ENCODE data around the gene SMIM32.

SMIM32 gene

GRCh38 chr5:136226401-136226800, 33.4 kb upstream of the SMIM32 start:
- no peaks in the 10 kb centered on the region for H3F3A ChIP-seq (ENCODE audit: control insufficient read depth, insufficient read depth)
- peaks cover 7% of the 10 kb centered on the region; the same call in 1 of the 2 replicates for H3K27me3 ChIP-seq (ENCODE audit: control insufficient read depth, low read length)
- no peak overlapping the region for H3K4me2 ChIP-seq (ENCODE audit: low read length)
- no peaks in the 10 kb centered on the region for H3K4me1 ChIP-seq (ENCODE audit: control insufficient read depth, low read length)
- no peak overlapping the region for H3K27ac ChIP-seq (ENCODE audit: low read depth, low read length)
- H3K4me3 ChIP-seq (ENCODE audit: low read length): no peak overlapping the region
- no peaks in the 10 kb centered on the region for H4K20me1 ChIP-seq (ENCODE audit: control insufficient read depth, insufficient read depth, low read depth, low read length)
- H3K9me3 ChIP-seq (ENCODE audit: control insufficient read depth, insufficient read depth, low read length): no peaks in the 10 kb centered on the region
- H3K9me2 ChIP-seq (replicated peaks; ENCODE audit: control insufficient read depth, low read length): no peaks in the 10 kb centered on the region
- no peaks in the 10 kb centered on the region for H3K36me3 ChIP-seq (ENCODE audit: control insufficient read depth, low read length)
- TF ChIP-seq EZH2phosphoT487 (IDR thresholded peaks at IDR 0.05; ENCODE audit: borderline replicate concordance, low read length): no peak
- TF ChIP-seq CTCF (IDR thresholded peaks at IDR 0.05; ENCODE audit: low read depth, low read length, poor library complexity, severe bottlenecking): no peak
- H3K79me2 ChIP-seq (ENCODE audit: control insufficient read depth, low read length): no peaks in the 10 kb centered on the region

GRCh38 chr5:136225796-136226195, 32.8 kb upstream of the SMIM32 start:
- H3K27me3 ChIP-seq (ENCODE audit: control insufficient read depth, low read length): peaks cover 7% of the 10 kb centered on the region; the same call in 1 of the 2 replicates
- H3K27ac ChIP-seq (ENCODE audit: low read depth, low read length): no peak overlapping the region
- no peaks in the 10 kb centered on the region for H3K36me3 ChIP-seq (ENCODE audit: control insufficient read depth, low read length)
- no peaks in the 10 kb centered on the region for H3K9me3 ChIP-seq (ENCODE audit: control insufficient read depth, insufficient read depth, low read length)
- no peaks in the 10 kb centered on the region for H3F3A ChIP-seq (ENCODE audit: control insufficient read depth, insufficient read depth)
- no peaks in the 10 kb centered on the region for H4K20me1 ChIP-seq (ENCODE audit: control insufficient read depth, insufficient read depth, low read depth, low read length)
- H3K4me2 ChIP-seq (ENCODE audit: low read length): no peak overlapping the region
- no peaks in the 10 kb centered on the region for H3K79me2 ChIP-seq (ENCODE audit: control insufficient read depth, low read length)
- H3K4me1 ChIP-seq (ENCODE audit: control insufficient read depth, low read length): no peaks in the 10 kb centered on the region
- no peak overlapping the region for H3K4me3 ChIP-seq (ENCODE audit: low read length)
- TF ChIP-seq EZH2phosphoT487 (IDR thresholded peaks at IDR 0.05; ENCODE audit: borderline replicate concordance, low read length) (no peak), CTCF (IDR thresholded peaks at IDR 0.05; ENCODE audit: low read depth, low read length, poor library complexity, severe bottlenecking) (no peak)
- H3K9me2 ChIP-seq (replicated peaks; ENCODE audit: control insufficient read depth, low read length): no peaks in the 10 kb centered on the region

GRCh38 chr5:136222580-136223235, 29.7 kb upstream of the SMIM32 start:
- Histone ChIP-seq H3F3A (ENCODE audit: control insufficient read depth, insufficient read depth) (no peaks in the 10 kb centered on the region), H3K79me2 (ENCODE audit: control insufficient read depth, low read length) (no peaks in the 10 kb centered on the region), H3K27me3 (ENCODE audit: control insufficient read depth, low read length) (peaks cover 3% of the 10 kb centered on the region), H3K4me2 (ENCODE audit: low read length) (no peak overlapping the region), H3K9me2 (replicated peaks; ENCODE audit: control insufficient read depth, low read length) (no peaks in the 10 kb centered on the region), H3K9me3 (ENCODE audit: control insufficient read depth, insufficient read depth, low read length) (no peaks in the 10 kb centered on the region), H4K20me1 (ENCODE audit: control insufficient read depth, insufficient read depth, low read depth, low read length) (no peaks in the 10 kb centered on the region), H3K4me3 (ENCODE audit: low read length) (no peak overlapping the region), H3K27ac (ENCODE audit: low read depth, low read length) (no peak overlapping the region), H3K4me1 (ENCODE audit: control insufficient read depth, low read length) (no peaks in the 10 kb centered on the region), H3K36me3 (ENCODE audit: control insufficient read depth, low read length) (no peaks in the 10 kb centered on the region)
- no peak for TF ChIP-seq CTCF (IDR thresholded peaks at IDR 0.05; ENCODE audit: low read depth, low read length, poor library complexity, severe bottlenecking)

All from DOHH2 (cell line).